Astrocyte (in vitro differentiated cells and primary cell): ENCODE measurements around the gene RIOK2. TPM values are rescaled to one million over a fixed set of nuclear protein-coding genes. Genes with fewer than 3 reads are reported as not detected.

ENCODE experiments used
- DNase-seq: peaks from one replicate; pipeline ENCODE4 v3.0.0-alpha.2; 2010; ENCODE audit warnings: low read depth
- FAIRE-seq: peaks from 2 replicates; lab custom pipeline; 2011; peaks lifted over from hg19 to GRCh38; lab: Jason Lieb, UNC
- H2AFZ ChIP-seq: 2 replicates; pipeline ENCODE4 v1.6.0; 2012; ENCODE audit warnings: low read depth, low read length, inconsistent platforms
- H3K27ac ChIP-seq: 2 replicates; pipeline ENCODE4 v1.5.1; 2011; ENCODE audit warnings: low read depth, low read length, inconsistent platforms
- H3K27me3 ChIP-seq: 2 replicates; pipeline ENCODE4 v1.6.0; 2011; ENCODE audit warnings: low read length, inconsistent platforms; ENCODE audit not compliant: insufficient read depth
- H3K36me3 ChIP-seq: 2 replicates; pipeline ENCODE4 v1.5.1; 2011; ENCODE audit warnings: low read length, inconsistent platforms; ENCODE audit not compliant: insufficient read depth
- H3K4me1 ChIP-seq: 2 replicates; pipeline ENCODE4 v1.5.1; 2011; ENCODE audit warnings: low read length, inconsistent platforms; ENCODE audit not compliant: insufficient read depth
- H3K4me2 ChIP-seq: 2 replicates; pipeline ENCODE4 v1.6.0; 2012; ENCODE audit warnings: low read length, inconsistent platforms
- H3K4me3 ChIP-seq: 2 replicates; pipeline ENCODE4 v1.5.1; 2011; ENCODE audit warnings: low read depth, mild to moderate bottlenecking, low read length, inconsistent platforms; ENCODE audit not compliant: insufficient read depth
- H3K79me2 ChIP-seq: 2 replicates; pipeline ENCODE4 v1.6.0; 2012; ENCODE audit warnings: mild to moderate bottlenecking, low read length, inconsistent platforms; ENCODE audit not compliant: insufficient read depth
- H3K9ac ChIP-seq: 2 replicates; pipeline ENCODE4 v1.6.0; 2012; ENCODE audit warnings: mild to moderate bottlenecking, low read length, inconsistent platforms
- H3K9me3 ChIP-seq: 2 replicates; pipeline ENCODE4 v1.5.1; 2012; ENCODE audit warnings: low read depth, mild to moderate bottlenecking, low read length, inconsistent platforms; ENCODE audit not compliant: insufficient read depth
- H4K20me1 ChIP-seq: 2 replicates; pipeline ENCODE4 v1.6.0; 2012; ENCODE audit warnings: low read length, inconsistent platforms; ENCODE audit not compliant: insufficient read depth
- H3K27ac Mint-ChIP-seq: one replicate; pipeline ENCODE4 v1.8.0; 2021; ENCODE audit warnings: mild to moderate bottlenecking, mixed read lengths; ENCODE audit not compliant: unreplicated experiment
- H3K27me3 Mint-ChIP-seq: one replicate; pipeline ENCODE4 v1.8.0; 2021; ENCODE audit warnings: low read depth, mixed read lengths; ENCODE audit not compliant: unreplicated experiment
- H3K36me3 Mint-ChIP-seq: one replicate; pipeline ENCODE4 v1.8.0; 2021; ENCODE audit warnings: low read depth, mixed read lengths; ENCODE audit not compliant: unreplicated experiment
- H3K4me1 Mint-ChIP-seq: one replicate; pipeline ENCODE4 v1.8.0; 2021; ENCODE audit warnings: low read depth, mixed read lengths; ENCODE audit not compliant: unreplicated experiment
- H3K4me3 Mint-ChIP-seq: one replicate; pipeline ENCODE4 v1.8.0; 2021; ENCODE audit warnings: mild to moderate bottlenecking, moderate library complexity, mixed read lengths; ENCODE audit not compliant: unreplicated experiment
- H3K9me3 Mint-ChIP-seq: one replicate; pipeline ENCODE4 v1.8.0; 2021; ENCODE audit warnings: mild to moderate bottlenecking, mixed read lengths; ENCODE audit not compliant: unreplicated experiment
- EZH2 ChIP-seq: IDR thresholded peaks from 2 replicates; pipeline ENCODE4 v1.6.1; 2012; ENCODE audit warnings: mild to moderate bottlenecking, low read length, inconsistent platforms; ENCODE audit not compliant: insufficient read depth
- total RNA-seq: library from RNA; stranded (reverse); gene quantifications from 2 replicates; pipeline ENCODE4 v1.2.1, GENCODE V29; 2021
- TF ChIP-seq, protein P1 (sequence below): IDR thresholded peaks from 2 replicates; pipeline ENCODE4 v1.5.1; 2011; ENCODE audit warnings: low read depth, mild to moderate bottlenecking, inconsistent platforms, low read length, moderate library complexity; ENCODE audit not compliant: insufficient read depth

The RIOK2 gene
- total RNA-seq, 1 donor from 2014 or later: 39.4 TPM

- no peak overlapping the region for H3K9ac ChIP-seq
- no peak overlapping the region for H3K4me3 ChIP-seq
- H3K36me3 ChIP-seq: peaks cover 13% of the 10 kb centered on the region
- Mint-ChIP-seq H3K4me3 (no peak overlapping the region), H3K36me3 (peaks cover 11% of the 10 kb centered on the region), H3K27me3 (no peaks in the 10 kb centered on the region), H3K4me1 (no peaks in the 10 kb centered on the region), H3K27ac (no peak overlapping the region), H3K9me3 (peaks cover 18% of the 10 kb centered on the region)
- H4K20me1 ChIP-seq: peaks cover 5% of the 10 kb centered on the region
- no peaks in the 10 kb centered on the region for H3K79me2 ChIP-seq
- no peak for FAIRE-seq
- no peaks in the 10 kb centered on the region for H3K4me1 ChIP-seq
- no peak overlapping the region for H2AFZ ChIP-seq
- no peak overlapping the region for H3K27ac ChIP-seq
- no peak for TF ChIP-seq EZH2
- TF ChIP-seq, protein P1, sequence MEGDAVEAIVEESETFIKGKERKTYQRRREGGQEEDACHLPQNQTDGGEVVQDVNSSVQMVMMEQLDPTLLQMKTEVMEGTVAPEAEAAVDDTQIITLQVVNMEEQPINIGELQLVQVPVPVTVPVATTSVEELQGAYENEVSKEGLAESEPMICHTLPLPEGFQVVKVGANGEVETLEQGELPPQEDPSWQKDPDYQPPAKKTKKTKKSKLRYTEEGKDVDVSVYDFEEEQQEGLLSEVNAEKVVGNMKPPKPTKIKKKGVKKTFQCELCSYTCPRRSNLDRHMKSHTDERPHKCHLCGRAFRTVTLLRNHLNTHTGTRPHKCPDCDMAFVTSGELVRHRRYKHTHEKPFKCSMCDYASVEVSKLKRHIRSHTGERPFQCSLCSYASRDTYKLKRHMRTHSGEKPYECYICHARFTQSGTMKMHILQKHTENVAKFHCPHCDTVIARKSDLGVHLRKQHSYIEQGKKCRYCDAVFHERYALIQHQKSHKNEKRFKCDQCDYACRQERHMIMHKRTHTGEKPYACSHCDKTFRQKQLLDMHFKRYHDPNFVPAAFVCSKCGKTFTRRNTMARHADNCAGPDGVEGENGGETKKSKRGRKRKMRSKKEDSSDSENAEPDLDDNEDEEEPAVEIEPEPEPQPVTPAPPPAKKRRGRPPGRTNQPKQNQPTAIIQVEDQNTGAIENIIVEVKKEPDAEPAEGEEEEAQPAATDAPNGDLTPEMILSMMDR: no peak
- no peak overlapping the region for H3K4me2 ChIP-seq
- H3K9me3 ChIP-seq: peaks cover 5% of the 10 kb centered on the region
- no peak for DNase-seq
- no peaks in the 10 kb centered on the region for H3K27me3 ChIP-seq
These were observed 25.4 kb downstream of the RIOK2 start for GRCh38 chr5:97157689-97158088.

DNA sequence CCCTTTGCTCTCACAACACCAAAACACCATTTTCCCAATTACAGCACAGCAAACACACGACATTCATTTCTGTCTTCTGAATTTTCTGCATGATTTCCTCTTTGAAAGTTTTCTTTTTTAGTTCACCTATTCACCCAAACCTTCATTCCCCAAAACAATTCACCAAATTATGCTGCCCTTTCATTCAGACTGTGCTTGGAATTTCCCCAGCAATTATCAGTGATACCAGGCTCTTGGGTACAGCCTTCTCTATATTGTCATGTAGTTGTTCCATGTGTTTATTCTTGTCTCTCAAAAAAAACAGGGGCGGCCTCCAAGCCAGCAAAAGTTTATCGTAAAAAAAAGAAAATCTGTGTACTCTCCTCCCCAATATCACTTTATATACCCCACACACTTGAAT lies 31.7 kb downstream of the RIOK2 start:
- Histone ChIP-seq H3K27ac (no peak overlapping the region), H3K36me3 (no peaks in the 10 kb centered on the region), H3K4me2 (no peak overlapping the region), H3K4me1 (no peaks in the 10 kb centered on the region), H3K9ac (no peak overlapping the region), H3K79me2 (no peaks in the 10 kb centered on the region), H4K20me1 (no peaks in the 10 kb centered on the region), H2AFZ (no peak overlapping the region), H3K9me3 (no peaks in the 10 kb centered on the region), H3K4me3 (no peak overlapping the region), H3K27me3 (no peaks in the 10 kb centered on the region)
- Mint-ChIP-seq H3K9me3 (no peaks in the 10 kb centered on the region), H3K36me3 (peaks cover 1% of the 10 kb centered on the region), H3K27me3 (no peaks in the 10 kb centered on the region), H3K4me3 (no peak overlapping the region), H3K4me1 (no peaks in the 10 kb centered on the region), H3K27ac (no peak overlapping the region)
- FAIRE-seq (no peak), DNase-seq (no peak)
- TF ChIP-seq, protein P1: no peak
- TF ChIP-seq EZH2: no peak

- no peak overlapping the region for H3K27ac Mint-ChIP-seq
- H3K4me3 ChIP-seq: no peak overlapping the region
- peaks cover 1% of the 10 kb centered on the region for H3K36me3 Mint-ChIP-seq
- no peaks in the 10 kb centered on the region for H3K4me1 ChIP-seq
- no peak overlapping the region for H3K9ac ChIP-seq
- no peaks in the 10 kb centered on the region for H3K9me3 Mint-ChIP-seq
- TF ChIP-seq, protein P1: no peak
- TF ChIP-seq EZH2: no peak
- no peak overlapping the region for H3K4me3 Mint-ChIP-seq
- no peak for FAIRE-seq
- H3K9me3 ChIP-seq: no peaks in the 10 kb centered on the region
- no peak overlapping the region for H2AFZ ChIP-seq
- no peak overlapping the region for H3K4me2 ChIP-seq
- no peak overlapping the region for H3K27ac ChIP-seq
- DNase-seq: no peak
- H3K36me3 ChIP-seq: no peaks in the 10 kb centered on the region
- no peaks in the 10 kb centered on the region for H3K4me1 Mint-ChIP-seq
- H3K79me2 ChIP-seq: no peaks in the 10 kb centered on the region
- H3K27me3 ChIP-seq: no peaks in the 10 kb centered on the region
- no peaks in the 10 kb centered on the region for H4K20me1 ChIP-seq
- H3K27me3 Mint-ChIP-seq: no peaks in the 10 kb centered on the region
These were observed 32.6 kb downstream of the RIOK2 start for GRCh38 chr5:97150401-97150800.
